BE2C (cell line): Measurements from ENCODE around the gene PTPRM.
A peak's percentile ranks its signal among the peaks of the same experiment; 100 is the strongest.

Experiments used
- DNase-seq: peaks from one replicate; pipeline ENCODE4 v3.0.0-alpha.2; 2020
- H3K27me3 ChIP-seq: fragments of 250-450 bp; sonication (Bioruptor Pico); 2 replicates; pipeline ENCODE4 v1.5.1; 2020; ENCODE audit warnings: mild to moderate bottlenecking
- H3K36me3 ChIP-seq: fragments of 250-450 bp; sonication (Bioruptor Pico); 2 replicates; pipeline ENCODE4 v1.5.1; 2020; ENCODE audit warnings: mild to moderate bottlenecking
- H3K4me1 ChIP-seq: fragments of 250-450 bp; sonication (Bioruptor Pico); 2 replicates; pipeline ENCODE4 v1.5.1; 2020
- H3K4me3 ChIP-seq: 2 replicates; pipeline ENCODE4 v1.5.1; 2011; ENCODE audit warnings: low read depth, low read length
- H3K9me3 ChIP-seq: fragments of 250-450 bp; sonication (Bioruptor Pico); 2 replicates; pipeline ENCODE4 v1.5.1; 2020
- TF ChIP-seq, protein P1 (sequence below): IDR thresholded peaks from 2 replicates; pipeline ENCODE4 v1.5.1; 2012; ENCODE audit warnings: mild to moderate bottlenecking, low read depth, low read length

PTPRM gene

DNA sequence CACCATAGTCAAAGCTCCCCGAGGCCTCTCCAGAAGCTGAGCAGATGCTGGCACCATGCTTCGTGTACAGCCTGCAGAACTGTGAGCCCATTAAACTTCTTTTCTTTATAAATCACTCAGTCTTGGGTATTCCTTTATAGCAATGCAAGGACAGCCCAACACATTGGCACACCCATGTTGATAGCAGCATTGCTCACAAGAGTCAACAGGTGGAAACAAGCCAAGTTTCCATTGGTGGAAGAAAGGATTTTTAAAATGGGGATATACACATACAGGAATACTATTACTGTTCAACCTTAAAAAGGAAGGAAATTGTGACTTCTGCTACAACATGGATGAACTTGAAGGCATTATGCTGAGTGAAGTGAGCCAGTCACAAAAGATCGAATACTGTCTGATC, 855.3 kb downstream of the PTPRM start:
- TF ChIP-seq, protein P1, sequence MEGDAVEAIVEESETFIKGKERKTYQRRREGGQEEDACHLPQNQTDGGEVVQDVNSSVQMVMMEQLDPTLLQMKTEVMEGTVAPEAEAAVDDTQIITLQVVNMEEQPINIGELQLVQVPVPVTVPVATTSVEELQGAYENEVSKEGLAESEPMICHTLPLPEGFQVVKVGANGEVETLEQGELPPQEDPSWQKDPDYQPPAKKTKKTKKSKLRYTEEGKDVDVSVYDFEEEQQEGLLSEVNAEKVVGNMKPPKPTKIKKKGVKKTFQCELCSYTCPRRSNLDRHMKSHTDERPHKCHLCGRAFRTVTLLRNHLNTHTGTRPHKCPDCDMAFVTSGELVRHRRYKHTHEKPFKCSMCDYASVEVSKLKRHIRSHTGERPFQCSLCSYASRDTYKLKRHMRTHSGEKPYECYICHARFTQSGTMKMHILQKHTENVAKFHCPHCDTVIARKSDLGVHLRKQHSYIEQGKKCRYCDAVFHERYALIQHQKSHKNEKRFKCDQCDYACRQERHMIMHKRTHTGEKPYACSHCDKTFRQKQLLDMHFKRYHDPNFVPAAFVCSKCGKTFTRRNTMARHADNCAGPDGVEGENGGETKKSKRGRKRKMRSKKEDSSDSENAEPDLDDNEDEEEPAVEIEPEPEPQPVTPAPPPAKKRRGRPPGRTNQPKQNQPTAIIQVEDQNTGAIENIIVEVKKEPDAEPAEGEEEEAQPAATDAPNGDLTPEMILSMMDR = no peak
- no peaks in the 10 kb centered on the region for H3K9me3 ChIP-seq
- no peak for DNase-seq
- no peaks in the 10 kb centered on the region for H3K36me3 ChIP-seq
- no peak overlapping the region for H3K4me3 ChIP-seq
- 0 out of 2 replicates have a peak, but pooled peaks cover 4% of the 10 kb centered on the region for H3K4me1 ChIP-seq
- H3K27me3 ChIP-seq = no peaks in the 10 kb centered on the region

DNA sequence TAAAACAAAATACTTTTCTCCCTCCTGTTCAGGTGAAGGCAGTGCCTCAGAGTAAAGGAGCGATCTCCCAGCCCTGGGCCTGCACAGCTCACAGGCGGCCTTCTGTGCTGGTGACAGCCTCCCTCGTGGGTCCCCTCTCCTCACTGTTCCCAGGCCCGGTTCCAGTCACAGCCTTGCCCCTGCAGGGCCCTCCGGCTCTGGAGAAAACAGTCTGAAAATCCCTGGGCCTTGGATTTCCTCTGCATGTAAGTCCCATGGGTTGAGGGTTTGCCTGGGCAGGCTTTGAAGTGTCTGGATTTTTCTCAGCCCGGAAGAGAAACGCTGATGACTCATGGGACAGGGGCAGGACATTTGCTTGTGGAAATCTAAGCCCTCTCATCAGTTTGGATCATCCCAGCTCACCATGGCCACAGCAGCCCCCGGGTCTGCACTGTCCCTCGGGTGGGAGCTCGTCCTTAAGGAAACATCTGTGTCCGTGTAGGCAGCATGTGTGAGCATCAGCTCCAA, 856.0 kb downstream of the PTPRM start:
- Histone ChIP-seq H3K4me1 (0 out of 2 replicates have a peak, but pooled peaks cover 4% of the 10 kb centered on the region), H3K27me3 (no peaks in the 10 kb centered on the region), H3K4me3 (no peak overlapping the region), H3K36me3 (no peaks in the 10 kb centered on the region), H3K9me3 (no peaks in the 10 kb centered on the region)
- TF ChIP-seq, protein P1 = no peak
- DNase-seq = peak; percentile 23

DNA sequence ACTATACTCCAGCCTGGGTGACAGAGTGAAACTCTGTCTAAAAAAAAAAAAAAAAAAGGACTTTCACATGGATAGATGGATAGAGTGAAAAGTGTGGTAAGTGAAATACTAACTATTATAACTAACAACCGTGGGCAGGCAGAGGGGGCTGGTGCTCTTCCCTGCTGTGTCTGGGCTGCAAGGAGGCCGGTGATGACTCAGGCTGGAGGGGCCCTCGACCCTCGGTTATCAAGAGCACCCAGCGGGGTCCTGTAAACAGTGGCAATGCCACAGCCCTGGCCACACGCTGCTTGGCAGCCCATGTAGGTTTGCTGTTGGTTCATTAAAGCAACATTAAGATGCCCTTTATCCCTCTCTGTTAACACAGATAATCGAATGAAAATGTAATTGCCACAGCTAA, 857.4 kb downstream of the PTPRM start:
- TF ChIP-seq, protein P1 = no peak
- Histone ChIP-seq H3K36me3 (no peaks in the 10 kb centered on the region), H3K4me1 (0 out of 2 replicates have a peak, but pooled peaks cover 4% of the 10 kb centered on the region), H3K9me3 (no peaks in the 10 kb centered on the region), H3K4me3 (no peak overlapping the region), H3K27me3 (no peaks in the 10 kb centered on the region)
- DNase-seq = peak; percentile 43

DNA sequence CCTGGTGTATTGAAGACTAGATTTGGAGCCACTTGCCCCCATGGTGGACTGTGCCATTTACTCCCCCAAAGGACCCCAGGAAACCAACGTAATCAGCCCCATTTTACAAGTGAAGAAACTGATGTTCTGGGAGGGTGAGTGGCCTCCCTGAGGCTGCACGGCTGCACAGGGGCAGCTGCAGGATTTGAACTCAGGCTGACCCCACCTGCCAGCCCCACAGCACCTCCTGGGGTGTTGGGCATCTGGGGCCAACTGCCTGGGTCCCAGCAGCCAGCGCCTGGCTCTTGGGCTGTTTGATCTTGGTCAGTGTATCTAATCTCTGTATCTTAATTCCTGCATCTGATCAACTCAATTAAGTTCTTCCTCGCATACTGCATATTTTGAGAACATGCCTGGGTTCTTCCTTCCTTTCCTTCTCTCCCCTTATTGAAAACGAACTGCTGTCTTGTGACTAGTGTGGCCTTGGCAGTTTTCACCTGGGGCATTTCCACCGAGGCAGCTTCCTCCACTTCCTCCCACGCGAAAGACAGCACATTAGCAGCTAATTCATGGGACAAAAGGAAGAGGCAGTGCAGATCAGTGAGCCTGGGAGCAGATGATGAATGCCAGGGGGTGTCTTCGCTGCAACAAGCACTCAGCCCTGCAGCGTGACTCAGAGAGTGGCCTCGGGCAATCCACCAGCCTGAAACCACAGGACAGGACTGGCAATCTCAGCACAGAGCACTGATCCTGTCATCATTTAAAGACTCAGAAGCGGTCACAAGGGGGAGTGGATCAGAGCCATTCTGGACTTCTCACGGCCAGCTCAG, 858.0 kb downstream of the PTPRM start:
- TF ChIP-seq, protein P1 = no peak
- no peaks in the 10 kb centered on the region for H3K9me3 ChIP-seq
- H3K4me1 ChIP-seq = 0 out of 2 replicates have a peak, but pooled peaks cover 4% of the 10 kb centered on the region
- H3K36me3 ChIP-seq = no peaks in the 10 kb centered on the region
- peak; percentile 69 for DNase-seq
- H3K27me3 ChIP-seq = no peaks in the 10 kb centered on the region
- H3K4me3 ChIP-seq = no peak overlapping the region

DNA sequence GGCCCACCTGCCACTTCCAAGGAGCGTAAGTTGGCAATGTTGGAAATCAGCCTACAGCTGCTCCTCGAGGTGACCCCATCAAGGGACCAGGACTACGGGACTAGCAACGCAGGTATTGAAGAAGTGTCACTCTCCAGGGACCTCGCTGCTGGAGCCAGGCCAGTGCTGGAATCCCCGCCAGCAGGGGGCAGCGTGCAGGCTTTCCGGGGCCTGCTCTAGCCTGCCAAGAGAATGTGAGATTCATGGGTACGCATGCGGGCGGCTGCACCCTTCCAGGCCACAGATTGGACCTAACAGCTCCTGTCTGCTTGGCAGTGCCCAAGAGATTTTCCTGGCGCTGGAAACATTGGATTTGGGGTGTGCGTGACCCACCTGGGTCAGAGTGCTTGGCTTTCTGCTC, 859.3 kb downstream of the PTPRM start:
- Histone ChIP-seq H3K9me3 (no peaks in the 10 kb centered on the region), H3K4me3 (no peak overlapping the region), H3K27me3 (no peaks in the 10 kb centered on the region), H3K4me1 (0 out of 2 replicates have a peak, but pooled peaks cover 4% of the 10 kb centered on the region), H3K36me3 (no peaks in the 10 kb centered on the region)
- no peak for DNase-seq
- TF ChIP-seq, protein P1 = peak; percentile 29; the same call in 1 of the 2 replicates

DNA sequence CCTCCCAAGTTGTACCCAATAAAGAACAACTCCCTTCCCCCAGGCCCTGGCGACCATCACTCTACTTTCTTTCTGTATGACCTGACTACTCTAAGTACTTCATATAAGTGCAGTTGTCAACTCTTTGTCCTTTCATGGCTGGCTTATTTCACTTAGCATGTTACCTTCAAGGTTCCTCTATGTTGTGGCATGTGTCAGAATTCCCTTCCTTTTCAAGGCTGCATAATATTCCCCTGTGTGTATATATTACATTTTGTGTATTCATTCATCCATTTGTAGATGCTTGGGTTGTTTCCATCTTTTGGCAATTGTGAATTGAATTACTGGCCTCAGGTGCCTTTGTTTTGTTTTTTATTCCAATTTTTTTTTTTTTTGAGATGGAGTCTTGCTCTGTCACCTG, 860.2 kb downstream of the PTPRM start:
- DNase-seq = no peak
- no peaks in the 10 kb centered on the region for H3K36me3 ChIP-seq
- no peaks in the 10 kb centered on the region for H3K27me3 ChIP-seq
- H3K4me1 ChIP-seq = 0 out of 2 replicates have a peak, but pooled peaks cover 4% of the 10 kb centered on the region
- no peaks in the 10 kb centered on the region for H3K9me3 ChIP-seq
- TF ChIP-seq, protein P1 = no peak
- no peak overlapping the region for H3K4me3 ChIP-seq
